HFFc6 (cell line): ENCODE measurements around the gene SDK2. TPM values are rescaled to one million over a fixed set of nuclear protein-coding genes. Genes with fewer than 3 reads are reported as not detected.

ENCODE experiments used
- DNase-seq: peaks from one replicate; pipeline ENCODE4 v3.0.0-alpha.2; 2018
- H3K27ac Mint-ChIP-seq: 2 replicates; pipeline ENCODE4 v1.8.0; 2020; ENCODE audit warnings: mild to moderate bottlenecking, mixed read lengths
- H3K27me3 Mint-ChIP-seq: 2 replicates; pipeline ENCODE4 v1.8.0; 2021; ENCODE audit warnings: mild to moderate bottlenecking, moderate library complexity, mixed read lengths; ENCODE audit not compliant: insufficient read depth
- H3K36me3 Mint-ChIP-seq: 2 replicates; pipeline ENCODE4 v1.8.0; 2021; ENCODE audit warnings: low read depth, mixed read lengths
- H3K4me1 Mint-ChIP-seq: 2 replicates; pipeline ENCODE4 v1.8.0; 2020; ENCODE audit warnings: low read depth, mixed read lengths
- H3K4me3 Mint-ChIP-seq: 2 replicates; pipeline ENCODE4 v1.8.0; 2020; ENCODE audit warnings: mild to moderate bottlenecking, moderate library complexity, mixed read lengths
- H3K9me3 Mint-ChIP-seq: 2 replicates; pipeline ENCODE4 v1.8.0; 2020; ENCODE audit warnings: mild to moderate bottlenecking, mixed read lengths
- CTCF ChIP-seq: fragments of 200-600 bp; sonication (generic); IDR thresholded peaks from 2 replicates; pipeline ENCODE4 v1.5.0; 2021; ENCODE audit warnings: antibody characterized with exemption, mild to moderate bottlenecking
- total RNA-seq, 6 experiments: library from RNA; stranded (reverse); fragmentation: NEBNext Ultra II Directional; extraction: Animal tissue kit (Norgen Biotek cat#: 25700); gene quantifications; 2 replicates in 1 of 6; 3 replicates in 5 of 6; pipeline ENCODE4 v1.2.3, GENCODE V29; 2021

Gene SDK2
- total RNA-seq, 6 experiments from 2014 or later = 0.03 TPM; not detected in 4

GRCh38 chr17:73469311-73469710 is 174.9 kb downstream of the SDK2 start:
- Mint-ChIP-seq H3K4me1 (no peaks in the 10 kb centered on the region), H3K27me3 (no peaks in the 10 kb centered on the region; the same call in 1 of the 2 replicates), H3K9me3 (peaks cover 52% of the 10 kb centered on the region), H3K4me3 (no peak overlapping the region), H3K36me3 (no peaks in the 10 kb centered on the region), H3K27ac (no peak overlapping the region)
- no peak for DNase-seq
- no peak for TF ChIP-seq CTCF

- Mint-ChIP-seq H3K36me3 (no peaks in the 10 kb centered on the region), H3K9me3 (peaks cover 50% of the 10 kb centered on the region), H3K27me3 (no peaks in the 10 kb centered on the region; the same call in 1 of the 2 replicates), H3K27ac (no peak overlapping the region), H3K4me1 (no peaks in the 10 kb centered on the region), H3K4me3 (no peak overlapping the region)
- no peak for TF ChIP-seq CTCF
- DNase-seq = no peak
Measured at GRCh38 chr17:73468221-73468620, 176.0 kb downstream of the SDK2 start.

- Mint-ChIP-seq H3K27ac (no peak overlapping the region), H3K36me3 (no peaks in the 10 kb centered on the region), H3K27me3 (no peaks in the 10 kb centered on the region; the same call in 1 of the 2 replicates), H3K9me3 (peaks cover 46% of the 10 kb centered on the region), H3K4me1 (no peaks in the 10 kb centered on the region), H3K4me3 (no peak overlapping the region)
- DNase-seq = no peak
- TF ChIP-seq CTCF = no peak
Measured at GRCh38 chr17:73467651-73468050, 176.6 kb downstream of the SDK2 start.

- H3K27ac Mint-ChIP-seq = no peak overlapping the region
- DNase-seq = no peak
- no peaks in the 10 kb centered on the region for H3K4me1 Mint-ChIP-seq
- H3K36me3 Mint-ChIP-seq = no peaks in the 10 kb centered on the region
- H3K27me3 Mint-ChIP-seq = no peaks in the 10 kb centered on the region; the same call in 1 of the 2 replicates
- no peak overlapping the region for H3K4me3 Mint-ChIP-seq
- H3K9me3 Mint-ChIP-seq = peaks cover 40% of the 10 kb centered on the region
- TF ChIP-seq CTCF = no peak
Measured at GRCh38 chr17:73466704-73467433, 177.4 kb downstream of the SDK2 start.

- TF ChIP-seq CTCF = no peak
- Mint-ChIP-seq H3K36me3 (no peaks in the 10 kb centered on the region), H3K27ac (no peak overlapping the region), H3K4me1 (no peaks in the 10 kb centered on the region), H3K27me3 (no peaks in the 10 kb centered on the region; the same call in 1 of the 2 replicates), H3K9me3 (peaks cover 33% of the 10 kb centered on the region), H3K4me3 (no peak overlapping the region)
- no peak for DNase-seq
Measured at GRCh38 chr17:73465953-73466230, 178.4 kb downstream of the SDK2 start.
